GM23338 (cell line): Measurements from ENCODE around the gene DOK1. TPM values are rescaled to one million over a fixed set of nuclear protein-coding genes. Genes with fewer than 3 reads are reported as not detected.

Experiments
- ATAC-seq: fragments of 200-7000 bp; cut with Tn5 transposase; 3 replicates; pipeline ENCODE4 v1.9.1; 2020
- DNase-seq: peaks from one replicate; pipeline ENCODE4 v3.0.0-alpha.2; 2015; ENCODE audit warnings: low spot score
- H2AFZ ChIP-seq: fragments of 200-600 bp; sonication (generic); 2 replicates; pipeline ENCODE4 v1.8.0; 2016; ENCODE audit warnings: antibody characterized with exemption, mild to moderate bottlenecking, moderate library complexity
- H3F3A ChIP-seq: fragments of 200-600 bp; sonication (generic); replicated peaks from 2 replicates; pipeline ENCODE4 v1.8.0; 2017; ENCODE audit warnings: antibody characterized with exemption, mixed run types, low read depth
- H3K27ac ChIP-seq: fragments of 200-600 bp; sonication (generic); 2 replicates; pipeline ENCODE4 v1.6.1; 2016; ENCODE audit warnings: low read depth
- H3K27me3 ChIP-seq: fragments of 200-600 bp; sonication (generic); 2 replicates; pipeline ENCODE4 v1.8.0; 2016; ENCODE audit warnings: mild to moderate bottlenecking, mixed run types, moderate library complexity; ENCODE audit not compliant: insufficient read depth
- H3K36me3 ChIP-seq: fragments of 200-600 bp; sonication (generic); 2 replicates; pipeline ENCODE4 v1.8.0; 2016; ENCODE audit warnings: mild to moderate bottlenecking; ENCODE audit not compliant: insufficient read depth
- H3K4me1 ChIP-seq: fragments of 200-600 bp; sonication (generic); 2 replicates; pipeline ENCODE4 v1.8.0; 2016; ENCODE audit warnings: mild to moderate bottlenecking, moderate library complexity; ENCODE audit not compliant: insufficient read depth
- H3K4me2 ChIP-seq: fragments of 200-600 bp; sonication (generic); 2 replicates; pipeline ENCODE4 v1.7.1; 2017; ENCODE audit warnings: mixed run types
- H3K4me3 ChIP-seq: fragments of 200-600 bp; sonication (generic); 2 replicates; pipeline ENCODE4 v1.6.1; 2016; ENCODE audit warnings: mixed run types
- H3K79me2 ChIP-seq: fragments of 200-600 bp; sonication (generic); replicated peaks from 2 replicates; pipeline ENCODE4 v1.8.0; 2017; ENCODE audit warnings: mild to moderate bottlenecking; ENCODE audit not compliant: insufficient read depth
- H3K9me2 ChIP-seq: fragments of 200-600 bp; sonication (generic); 2 replicates; pipeline ENCODE4 v1.8.0; 2017; ENCODE audit not compliant: insufficient read depth
- H4K20me1 ChIP-seq: fragments of 200-600 bp; sonication (generic); replicated peaks from 2 replicates; pipeline ENCODE4 v1.8.0; 2017; ENCODE audit warnings: mild to moderate bottlenecking; ENCODE audit not compliant: insufficient read depth
- H3K27ac Mint-ChIP-seq: 2 replicates; pipeline ENCODE4 v1.8.0; 2020; ENCODE audit warnings: inconsistent platforms, mild to moderate bottlenecking, moderate library complexity, mixed read lengths
- H3K27me3 Mint-ChIP-seq: 3 replicates; pipeline ENCODE4 v1.8.0; 2022; ENCODE audit warnings: low read depth, mild to moderate bottlenecking, moderate library complexity, mixed read lengths, inconsistent platforms; ENCODE audit not compliant: insufficient read depth, poor library complexity
- H3K36me3 Mint-ChIP-seq: 3 replicates; pipeline ENCODE4 v1.8.0; 2021; ENCODE audit warnings: low read depth, mild to moderate bottlenecking, inconsistent platforms, moderate library complexity, mixed read lengths
- H3K4me1 Mint-ChIP-seq: 3 replicates; pipeline ENCODE4 v1.8.0; 2020; ENCODE audit warnings: mild to moderate bottlenecking, inconsistent platforms, mixed read lengths
- H3K4me3 Mint-ChIP-seq: 3 replicates; pipeline ENCODE4 v1.8.0; 2021; ENCODE audit warnings: moderate library complexity, mild to moderate bottlenecking, inconsistent platforms, mixed read lengths
- H3K9me3 Mint-ChIP-seq: 3 replicates; pipeline ENCODE4 v1.8.0; 2020; ENCODE audit warnings: moderate library complexity, mild to moderate bottlenecking, inconsistent platforms, mixed read lengths
- JUNB ChIP-seq: IDR thresholded peaks from one replicate; pipeline ENCODE4 v1.6.1; 2016; ENCODE audit warnings: antibody characterized with exemption; ENCODE audit not compliant: unreplicated experiment
- NANOG ChIP-seq: IDR thresholded peaks from 2 replicates; pipeline ENCODE4 v1.6.1; 2016; ENCODE audit warnings: antibody characterized with exemption, borderline replicate concordance
- ZNF114 ChIP-seq: fragments of 250-450 bp; sonication (Bioruptor Pico); IDR thresholded peaks from 2 replicates; pipeline ENCODE4 v1.5.0; 2020; ENCODE audit warnings: mild to moderate bottlenecking, moderate library complexity
- ZNF331 ChIP-seq: fragments of 250-450 bp; sonication (Bioruptor Pico); IDR thresholded peaks from 2 replicates; pipeline ENCODE4 v1.5.0; 2020; ENCODE audit warnings: low read depth, mild to moderate bottlenecking, moderate library complexity
- polyA plus RNA-seq: library from polyadenylated mRNA; unstranded; fragments of >200 nt; fragmentation: Nextera tagmentation; extraction: Ambion mirVana; gene quantifications from 2 replicates; pipeline ENCODE4 v1.2.1, GENCODE V29; 2016
- total RNA-seq: library from RNA; depleted of rRNA; stranded (reverse); fragments of >200 nt; shearing (Covaris generic); gene quantifications from 2 replicates; pipeline ENCODE4 v1.2.3, GENCODE V29; 2014
- TF ChIP-seq, protein P1 (sequence below), 2 experiments: fragments of 200-600 bp in 1 of 2; sonication (generic) in 1 of 2; conservative IDR thresholded peaks; 2 replicates each; pipeline versions ENCODE4 v1.5.1 to v1.6.1; 2016 to 2017; ENCODE audit warnings: antibody characterized with exemption in 2 of 2, low read depth in 2 of 2, mild to moderate bottlenecking in 2 of 2, moderate library complexity in 1 of 2

The DOK1 gene
- total and polyA plus RNA-seq, 2 experiments from 2014 or later, result 3.9 to 15.5 TPM

- Histone ChIP-seq H2AFZ (no peak overlapping the region), H3K27me3 (no peaks in the 10 kb centered on the region), H4K20me1 (no peaks in the 10 kb centered on the region), H3K36me3 (no peaks in the 10 kb centered on the region), H3K79me2 (no peaks in the 10 kb centered on the region), H3K4me1 (no peaks in the 10 kb centered on the region), H3F3A (no peaks in the 10 kb centered on the region), H3K4me3 (no peak overlapping the region), H3K9me2 (no peaks in the 10 kb centered on the region), H3K4me2 (no peak overlapping the region), H3K27ac (no peak overlapping the region)
- Mint-ChIP-seq H3K36me3 (no peaks in the 10 kb centered on the region), H3K4me1 (no peaks in the 10 kb centered on the region), H3K9me3 (no peaks in the 10 kb centered on the region), H3K4me3 (no peak overlapping the region), H3K27me3 (peaks cover 1% of the 10 kb centered on the region), H3K27ac (no peak overlapping the region)
- DNase-seq, result no peak
- no peak for TF ChIP-seq JUNB
- TF ChIP-seq, protein P1, sequence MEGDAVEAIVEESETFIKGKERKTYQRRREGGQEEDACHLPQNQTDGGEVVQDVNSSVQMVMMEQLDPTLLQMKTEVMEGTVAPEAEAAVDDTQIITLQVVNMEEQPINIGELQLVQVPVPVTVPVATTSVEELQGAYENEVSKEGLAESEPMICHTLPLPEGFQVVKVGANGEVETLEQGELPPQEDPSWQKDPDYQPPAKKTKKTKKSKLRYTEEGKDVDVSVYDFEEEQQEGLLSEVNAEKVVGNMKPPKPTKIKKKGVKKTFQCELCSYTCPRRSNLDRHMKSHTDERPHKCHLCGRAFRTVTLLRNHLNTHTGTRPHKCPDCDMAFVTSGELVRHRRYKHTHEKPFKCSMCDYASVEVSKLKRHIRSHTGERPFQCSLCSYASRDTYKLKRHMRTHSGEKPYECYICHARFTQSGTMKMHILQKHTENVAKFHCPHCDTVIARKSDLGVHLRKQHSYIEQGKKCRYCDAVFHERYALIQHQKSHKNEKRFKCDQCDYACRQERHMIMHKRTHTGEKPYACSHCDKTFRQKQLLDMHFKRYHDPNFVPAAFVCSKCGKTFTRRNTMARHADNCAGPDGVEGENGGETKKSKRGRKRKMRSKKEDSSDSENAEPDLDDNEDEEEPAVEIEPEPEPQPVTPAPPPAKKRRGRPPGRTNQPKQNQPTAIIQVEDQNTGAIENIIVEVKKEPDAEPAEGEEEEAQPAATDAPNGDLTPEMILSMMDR (conservative IDR thresholded peaks at IDR 0.05; ENCODE audit: low read depth in 2 of 2), result no peak
- TF ChIP-seq ZNF114, result no peak
- no peak for TF ChIP-seq ZNF331
- no peak for TF ChIP-seq NANOG
- ATAC-seq, result no peak
These were observed 16.5 kb downstream of the DOK1 start for GRCh38 chr2:74571058-74571457.

GRCh38 chr2:74572178-74572925 lies 17.8 kb downstream of the DOK1 start:
- Mint-ChIP-seq H3K9me3 (no peaks in the 10 kb centered on the region), H3K4me3 (no peak overlapping the region), H3K36me3 (no peaks in the 10 kb centered on the region), H3K27ac (no peak overlapping the region), H3K4me1 (peaks cover 1% of the 10 kb centered on the region; the same call in 1 of the 3 replicates), H3K27me3 (peaks cover 1% of the 10 kb centered on the region)
- TF ChIP-seq, protein P1 (conservative IDR thresholded peaks at IDR 0.05; ENCODE audit: low read depth in 2 of 2), result peak; percentile 61 to 70
- no peak for TF ChIP-seq JUNB
- Histone ChIP-seq H3K27ac (no peak overlapping the region), H3K4me1 (no peaks in the 10 kb centered on the region), H3K9me2 (no peaks in the 10 kb centered on the region), H2AFZ (no peak overlapping the region), H3K4me3 (no peak overlapping the region), H3K27me3 (no peaks in the 10 kb centered on the region), H3F3A (no peaks in the 10 kb centered on the region), H3K36me3 (no peaks in the 10 kb centered on the region), H4K20me1 (no peaks in the 10 kb centered on the region), H3K4me2 (no peak overlapping the region), H3K79me2 (no peaks in the 10 kb centered on the region)
- DNase-seq, result peak; percentile 27
- peak; percentile 71 for ATAC-seq
